BLaER1 (cell line): ENCODE measurements around the gene GPATCH2.

Experiments used
- H3K27ac ChIP-seq: shearing (Covaris generic); formaldehyde crosslinking; 2 replicates; pipeline ENCODE4 v1.8.1; 2022
- H3K27me3 ChIP-seq: shearing (Covaris generic); formaldehyde crosslinking; 2 replicates; pipeline ENCODE4 v1.8.1; 2022
- H3K36me3 ChIP-seq: shearing (Covaris generic); formaldehyde crosslinking; 2 replicates; pipeline ENCODE4 v1.8.1; 2022
- H3K4me1 ChIP-seq: shearing (Covaris generic); formaldehyde crosslinking; 2 replicates; pipeline ENCODE4 v1.8.1; 2022
- H3K4me2 ChIP-seq: shearing (Covaris generic); formaldehyde crosslinking; 2 replicates; pipeline ENCODE4 v1.8.1; 2022
- H3K4me3 ChIP-seq: shearing (Covaris generic); formaldehyde crosslinking; 2 replicates; pipeline ENCODE4 v1.8.1; 2022
- H3K9ac ChIP-seq: shearing (Covaris generic); formaldehyde crosslinking; 2 replicates; pipeline ENCODE4 v1.8.1; 2022
- H3K9me3 ChIP-seq: shearing (Covaris generic); formaldehyde crosslinking; 2 replicates; pipeline ENCODE4 v1.8.1; 2022
- H4K20me1 ChIP-seq: shearing (Covaris generic); formaldehyde crosslinking; 2 replicates; pipeline ENCODE4 v1.8.1; 2022
- Cebpa-rat ChIP-seq: shearing (Covaris generic); IDR thresholded peaks from 2 replicates; pipeline ENCODE4 v1.8.1; 2022

Gene GPATCH2

DNA sequence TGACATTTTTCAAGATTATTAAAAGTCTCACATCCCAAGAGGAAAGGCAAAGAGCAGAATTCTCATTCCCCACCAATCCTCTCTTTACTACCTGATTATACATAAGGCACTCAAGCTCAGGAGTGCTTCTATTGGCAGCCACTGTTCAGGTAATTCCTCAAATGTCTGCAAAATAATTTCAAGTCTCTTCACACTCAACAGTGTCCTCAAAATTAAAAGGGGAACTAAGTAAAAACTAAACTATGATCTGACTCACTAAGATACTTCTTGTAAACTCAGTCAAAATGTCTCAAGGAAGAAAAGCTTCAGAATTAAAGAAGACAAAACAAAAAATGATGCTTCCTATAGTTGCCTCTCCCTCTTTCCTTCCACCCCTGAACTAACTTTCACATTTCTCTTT is 135.6 kb downstream of the GPATCH2 start:
- no peak overlapping the region for H3K4me3 ChIP-seq
- no peak overlapping the region for H3K27ac ChIP-seq
- H4K20me1 ChIP-seq = no peaks in the 10 kb centered on the region
- no peaks in the 10 kb centered on the region for H3K4me1 ChIP-seq
- TF ChIP-seq Cebpa-rat = no peak
- no peaks in the 10 kb centered on the region for H3K27me3 ChIP-seq
- no peak overlapping the region for H3K9ac ChIP-seq
- H3K36me3 ChIP-seq = no peaks in the 10 kb centered on the region
- H3K4me2 ChIP-seq = no peak overlapping the region
- H3K9me3 ChIP-seq = no peaks in the 10 kb centered on the region

DNA sequence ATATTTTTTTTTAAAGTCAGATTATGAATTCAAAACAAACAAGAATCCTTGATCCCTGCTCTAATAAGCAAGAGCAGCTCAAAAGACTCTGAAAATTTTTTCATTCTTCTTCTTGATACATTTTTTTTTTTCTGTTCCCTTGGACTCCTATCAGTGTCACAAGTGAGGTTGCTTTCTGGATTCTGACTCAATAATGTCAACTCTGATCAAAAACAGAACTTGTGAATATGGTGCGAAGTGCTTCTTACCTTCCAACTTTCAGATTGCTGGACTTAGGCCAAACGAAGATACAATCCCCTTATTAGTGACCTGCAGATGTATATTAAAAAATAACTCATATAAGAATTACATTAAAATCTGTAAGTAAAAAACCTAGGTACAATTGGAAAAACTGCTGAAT is 136.1 kb downstream of the GPATCH2 start:
- no peaks in the 10 kb centered on the region for H4K20me1 ChIP-seq
- no peak overlapping the region for H3K27ac ChIP-seq
- H3K4me3 ChIP-seq = no peak overlapping the region
- no peaks in the 10 kb centered on the region for H3K4me1 ChIP-seq
- no peak overlapping the region for H3K9ac ChIP-seq
- no peaks in the 10 kb centered on the region for H3K36me3 ChIP-seq
- no peak for TF ChIP-seq Cebpa-rat
- H3K4me2 ChIP-seq = no peak overlapping the region
- H3K27me3 ChIP-seq = no peaks in the 10 kb centered on the region
- H3K9me3 ChIP-seq = no peaks in the 10 kb centered on the region

DNA sequence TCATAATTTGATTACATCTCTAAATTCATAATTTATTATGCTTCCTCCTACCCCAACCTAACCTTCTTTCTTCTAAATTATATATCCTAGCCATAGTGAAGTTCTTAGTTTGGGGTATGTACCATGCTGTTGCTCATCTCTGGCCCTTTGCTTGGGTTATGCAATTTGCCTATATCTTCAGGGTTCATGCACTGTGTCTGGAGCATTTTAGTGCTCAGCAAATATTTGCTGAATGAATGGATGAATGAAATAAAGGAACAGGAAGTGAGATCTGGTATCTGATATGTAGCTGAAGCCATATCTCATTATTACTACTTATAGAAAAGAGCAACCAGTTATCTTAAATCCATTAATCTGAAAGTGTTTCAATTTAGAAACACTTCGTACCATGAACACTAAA is 137.6 kb downstream of the GPATCH2 start:
- H3K27me3 ChIP-seq = no peaks in the 10 kb centered on the region
- no peak overlapping the region for H3K27ac ChIP-seq

DNA sequence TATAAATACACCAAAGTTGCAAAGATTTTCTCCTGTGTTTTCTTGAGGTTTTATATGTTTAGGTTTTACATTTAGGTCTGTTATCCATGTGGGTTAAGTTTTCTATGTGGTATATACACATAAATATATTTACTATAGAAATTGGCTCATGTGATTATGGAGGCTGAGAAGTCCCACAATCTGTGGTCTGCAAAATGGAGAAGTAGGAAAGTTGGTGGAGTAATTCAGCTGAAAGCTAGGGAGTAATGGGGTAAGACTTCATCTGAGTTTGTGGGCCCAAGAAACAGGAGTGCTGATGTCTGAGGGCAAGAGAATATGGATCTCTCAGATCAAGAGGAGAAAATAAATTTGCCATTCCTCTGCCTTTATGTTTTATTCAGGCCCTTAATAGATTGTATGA is 146.0 kb downstream of the GPATCH2 start:
- Histone ChIP-seq H3K9me3 (no peaks in the 10 kb centered on the region), H4K20me1 (no peaks in the 10 kb centered on the region), H3K9ac (no peak overlapping the region), H3K4me1 (0 out of 2 replicates have a peak, but pooled peaks cover 4% of the 10 kb centered on the region), H3K36me3 (peaks cover 4% of the 10 kb centered on the region; the same call in 1 of the 2 replicates), H3K27ac (no peak overlapping the region), H3K27me3 (no peaks in the 10 kb centered on the region), H3K4me2 (no peak overlapping the region), H3K4me3 (no peak overlapping the region)
- TF ChIP-seq Cebpa-rat = no peak

More for the DNA sequence above, 137.6 kb downstream of the GPATCH2 start:
- Histone ChIP-seq H3K36me3 (no peaks in the 10 kb centered on the region), H3K4me2 (no peak overlapping the region), H3K9ac (no peak overlapping the region), H4K20me1 (no peaks in the 10 kb centered on the region), H3K4me3 (no peak overlapping the region), H3K4me1 (0 out of 2 replicates have a peak, but pooled peaks cover 4% of the 10 kb centered on the region), H3K9me3 (no peaks in the 10 kb centered on the region)
- TF ChIP-seq Cebpa-rat = no peak

DNA sequence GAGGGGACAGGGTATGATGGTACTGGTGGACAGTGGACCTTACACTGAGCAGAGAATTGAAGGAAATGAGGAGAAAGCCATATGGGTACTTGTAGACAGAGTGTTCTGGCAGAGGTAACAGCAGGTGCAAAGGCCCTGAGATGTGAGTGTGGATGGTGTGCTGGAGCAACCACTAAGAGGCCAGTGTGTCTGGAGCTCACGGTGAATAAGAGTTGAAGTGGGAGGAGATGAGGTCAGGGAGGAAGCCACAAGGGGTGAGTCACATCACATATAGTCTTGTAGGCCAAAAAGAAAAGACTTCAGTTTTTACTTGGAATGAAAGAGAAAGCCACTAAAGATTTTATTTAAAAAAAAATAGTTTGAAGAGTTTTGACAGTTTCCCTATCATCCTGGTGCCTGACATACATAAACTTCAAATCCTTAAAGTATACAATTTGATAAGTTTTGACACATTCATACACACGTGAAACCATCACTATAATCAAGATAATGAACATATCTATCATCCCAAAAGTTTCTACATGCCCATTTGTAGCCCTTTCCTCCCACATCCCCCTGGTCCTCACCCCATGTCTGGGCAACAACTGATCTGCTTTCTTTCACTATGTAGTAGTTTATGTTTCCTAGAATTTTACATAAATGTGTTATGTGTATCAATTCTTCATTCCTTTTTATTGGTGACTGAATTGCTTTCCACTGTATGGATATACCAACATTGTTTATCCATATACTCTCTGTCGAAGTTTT is 148.4 kb downstream of the GPATCH2 start:
- Histone ChIP-seq H3K9ac (no peak overlapping the region), H3K27me3 (no peaks in the 10 kb centered on the region), H3K4me2 (no peak overlapping the region), H3K27ac (no peak overlapping the region), H3K4me1 (no peaks in the 10 kb centered on the region), H3K9me3 (no peaks in the 10 kb centered on the region), H3K4me3 (no peak overlapping the region), H4K20me1 (no peaks in the 10 kb centered on the region), H3K36me3 (peaks cover 4% of the 10 kb centered on the region; the same call in 1 of the 2 replicates)
- TF ChIP-seq Cebpa-rat = no peak

DNA sequence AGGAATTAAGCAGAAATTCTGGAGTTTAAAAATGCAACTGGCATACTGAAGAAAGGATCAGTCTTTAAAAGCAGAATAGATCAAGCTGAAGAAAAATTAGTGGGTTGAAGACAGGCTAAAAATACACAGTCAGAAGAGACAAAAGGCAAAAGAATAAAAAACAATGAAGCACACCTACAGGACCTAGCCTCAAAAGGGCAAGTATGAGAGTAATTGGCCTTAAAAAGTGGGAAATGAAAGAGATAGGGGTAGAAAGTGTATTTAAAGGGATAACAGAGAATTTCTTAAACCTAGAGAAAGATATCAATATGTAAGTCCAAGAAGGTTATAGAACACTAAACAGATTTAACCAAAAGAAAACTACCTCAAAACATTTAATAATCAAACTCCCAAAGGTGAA is 152.4 kb downstream of the GPATCH2 start:
- no peak overlapping the region for H3K27ac ChIP-seq
- no peaks in the 10 kb centered on the region for H3K4me1 ChIP-seq
- H4K20me1 ChIP-seq = no peaks in the 10 kb centered on the region
- no peaks in the 10 kb centered on the region for H3K27me3 ChIP-seq
- H3K9me3 ChIP-seq = no peaks in the 10 kb centered on the region
- H3K36me3 ChIP-seq = no peaks in the 10 kb centered on the region
- no peak for TF ChIP-seq Cebpa-rat
- no peak overlapping the region for H3K9ac ChIP-seq
- H3K4me2 ChIP-seq = no peak overlapping the region
- no peak overlapping the region for H3K4me3 ChIP-seq

DNA sequence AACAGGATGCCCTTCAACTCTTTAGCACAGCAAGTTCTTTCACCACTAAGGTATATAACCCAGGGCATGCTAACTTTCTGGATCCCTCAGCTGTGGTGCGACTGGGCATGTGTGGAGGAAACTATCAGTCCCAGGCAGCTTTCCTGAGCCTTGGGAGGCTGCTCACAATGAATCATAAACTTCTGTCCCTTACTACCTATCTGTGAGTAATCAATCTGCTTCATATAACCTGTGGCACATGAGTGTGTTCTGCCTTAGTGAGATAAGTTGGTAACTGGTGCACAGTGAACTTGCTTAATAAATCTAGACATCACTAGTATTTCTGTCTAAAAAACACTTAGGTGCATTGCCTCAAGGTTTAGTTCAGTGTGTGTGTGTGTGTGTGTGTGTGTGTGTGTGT is 158.0 kb downstream of the GPATCH2 start:
- no peaks in the 10 kb centered on the region for H3K36me3 ChIP-seq
- TF ChIP-seq Cebpa-rat = no peak
- H3K9me3 ChIP-seq = no peaks in the 10 kb centered on the region
- H3K4me1 ChIP-seq = peaks cover 4% of the 10 kb centered on the region; the same call in 1 of the 2 replicates
- no peak overlapping the region for H3K9ac ChIP-seq
- no peaks in the 10 kb centered on the region for H4K20me1 ChIP-seq
- no peak overlapping the region for H3K27ac ChIP-seq
- no peak overlapping the region for H3K4me3 ChIP-seq
- H3K4me2 ChIP-seq = no peak overlapping the region
- no peaks in the 10 kb centered on the region for H3K27me3 ChIP-seq

DNA sequence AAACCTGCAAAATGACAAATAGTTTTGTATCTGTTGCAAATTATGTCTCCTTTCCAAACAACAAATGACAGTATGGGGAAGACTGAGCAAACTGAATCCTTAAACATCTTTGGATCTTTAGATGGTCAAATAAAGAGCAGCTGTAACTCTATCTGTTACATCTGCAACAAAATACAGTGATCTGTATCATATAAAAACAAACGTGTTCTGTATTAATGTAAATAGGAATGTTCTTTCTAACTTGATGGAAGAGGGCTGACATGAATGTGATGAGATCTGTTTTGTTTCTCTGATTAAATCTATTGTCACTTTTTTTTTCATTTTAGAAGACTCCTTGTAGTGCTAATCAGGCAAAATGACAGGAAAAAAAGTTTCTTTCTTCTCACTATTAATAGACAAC is 159.5 kb downstream of the GPATCH2 start:
- H3K4me1 ChIP-seq = peaks cover 4% of the 10 kb centered on the region; the same call in 1 of the 2 replicates
- no peak overlapping the region for H3K4me3 ChIP-seq
- no peak for TF ChIP-seq Cebpa-rat
- no peak overlapping the region for H3K9ac ChIP-seq
- H3K27me3 ChIP-seq = no peaks in the 10 kb centered on the region
- H3K4me2 ChIP-seq = no peak overlapping the region
- no peaks in the 10 kb centered on the region for H3K36me3 ChIP-seq
- no peak overlapping the region for H3K27ac ChIP-seq
- H3K9me3 ChIP-seq = no peaks in the 10 kb centered on the region
- no peaks in the 10 kb centered on the region for H4K20me1 ChIP-seq

DNA sequence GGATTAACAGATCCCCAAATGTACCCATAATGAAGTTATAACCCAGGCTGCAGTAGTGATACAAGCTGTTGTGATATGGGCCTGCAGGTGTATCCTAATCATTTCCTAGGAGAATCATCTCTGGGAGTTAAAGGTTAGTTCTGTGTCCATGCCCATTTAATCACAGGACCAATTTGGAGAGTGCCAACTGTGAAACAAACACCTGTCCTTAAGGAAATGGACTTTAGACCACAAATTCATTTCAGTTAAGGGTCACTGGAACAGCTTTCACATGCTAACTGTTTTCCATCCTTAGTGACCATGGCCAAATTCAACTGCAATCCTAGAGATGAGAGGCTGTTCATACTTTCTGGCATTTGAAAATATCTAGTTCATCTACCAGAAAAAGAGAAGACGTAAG is 160.9 kb downstream of the GPATCH2 start:
- no peak for TF ChIP-seq Cebpa-rat
- Histone ChIP-seq H3K36me3 (no peaks in the 10 kb centered on the region), H3K9me3 (peaks cover 5% of the 10 kb centered on the region), H3K4me3 (no peak overlapping the region), H4K20me1 (no peaks in the 10 kb centered on the region), H3K27ac (no peak overlapping the region), H3K27me3 (no peaks in the 10 kb centered on the region), H3K9ac (no peak overlapping the region), H3K4me2 (no peak overlapping the region), H3K4me1 (peaks cover 4% of the 10 kb centered on the region; the same call in 1 of the 2 replicates)

DNA sequence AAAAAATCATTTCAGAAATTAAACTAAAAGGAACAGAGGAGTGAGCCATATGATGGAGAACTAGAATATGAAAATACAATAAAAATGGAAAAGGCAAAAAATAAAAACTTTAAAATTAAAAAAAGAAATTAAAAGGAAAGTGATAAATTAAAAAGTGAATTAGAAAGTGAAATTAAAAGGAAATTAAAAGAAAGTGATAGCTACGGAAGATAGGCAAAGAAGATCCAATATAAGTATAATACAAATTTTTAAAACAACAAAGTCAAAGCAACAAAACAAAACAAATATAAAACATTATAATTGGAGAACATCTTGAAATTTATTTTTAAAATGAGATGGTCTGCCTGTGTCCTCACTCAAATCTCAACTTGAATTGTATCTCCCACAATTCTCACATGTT is 165.8 kb downstream of the GPATCH2 start:
- Histone ChIP-seq H3K27ac (no peak overlapping the region), H3K4me1 (peaks cover 3% of the 10 kb centered on the region; the same call in 1 of the 2 replicates), H3K4me2 (no peak overlapping the region), H3K9ac (no peak overlapping the region), H3K9me3 (peaks cover 5% of the 10 kb centered on the region), H3K27me3 (no peaks in the 10 kb centered on the region), H4K20me1 (no peaks in the 10 kb centered on the region), H3K4me3 (no peak overlapping the region), H3K36me3 (no peaks in the 10 kb centered on the region)
- TF ChIP-seq Cebpa-rat = no peak
